Measurements from ENCODE around the gene PRPSAP1.

- TF ChIP-seq EP300 (IDR thresholded peaks at IDR 0.05; ENCODE audit: borderline replicate concordance) (no peak), REST (IDR thresholded peaks at IDR 0.05; ENCODE audit: low read depth) (no peak), TAF1 (IDR thresholded peaks at IDR 0.05; ENCODE audit: low read depth) (no peak), CEBPB (IDR thresholded peaks at IDR 0.05) (no peak)
Observed at GRCh38 chr17:76312735-76313134, 41.0 kb downstream of the PRPSAP1 start.
